HepG2 (cell line): ENCODE measurements around the gene CEMP1. TPM values are rescaled to one million over a fixed set of nuclear protein-coding genes. Genes with fewer than 3 reads are reported as not detected.

ENCODE experiments used
- AGO1 ChIP-seq: fragments of 200-400 bp; formaldehyde crosslinking; IDR thresholded peaks from 2 replicates; pipeline ENCODE4 v1.6.1; 2017; ENCODE audit warnings: mild to moderate bottlenecking, low read depth, low read length, moderate library complexity; ENCODE audit not compliant: poor library complexity, severe bottlenecking
- ATF7 ChIP-seq, 2 experiments: fragments of 450-650 bp in 1 of 2; sonication (generic) in 1 of 2; formaldehyde crosslinking in 1 of 2; IDR thresholded peaks; 2 replicates each; pipeline versions ENCODE4 v1.4.0 to v1.6.1; 2016 to 2020; ENCODE audit warnings: antibody characterized with exemption in 1 of 2, mild to moderate bottlenecking in 1 of 2, missing genetic modification reagents in 1 of 2
- FOSL2 ChIP-seq: sonication (generic); formaldehyde crosslinking; IDR thresholded peaks from 2 replicates; pipeline ENCODE4 v1.4.0; 2020; ENCODE audit warnings: missing genetic modification reagents
- FOXO1 ChIP-seq: sonication (generic); formaldehyde crosslinking; IDR thresholded peaks from 2 replicates; pipeline ENCODE4 v1.4.0; 2020; ENCODE audit warnings: missing genetic modification reagents
- HCFC1 ChIP-seq: fragments of 150-350 bp; IDR thresholded peaks from 2 replicates; pipeline ENCODE4 v1.6.1; 2014; ENCODE audit warnings: low read depth, low read length
- MED13 ChIP-seq: sonication (generic); formaldehyde crosslinking; IDR thresholded peaks from 2 replicates; pipeline ENCODE4 v1.5.0; 2020; ENCODE audit warnings: missing genetic modification reagents
- MIER3 ChIP-seq: IDR thresholded peaks from 2 replicates; pipeline ENCODE4 v1.6.1; 2016; ENCODE audit warnings: missing compliant biosample characterization, borderline replicate concordance
- NKX3-1 ChIP-seq: sonication (generic); formaldehyde crosslinking; IDR thresholded peaks from 2 replicates; pipeline ENCODE4 v1.5.0; 2020; ENCODE audit warnings: missing genetic modification reagents
- REPIN1 ChIP-seq: sonication (generic); formaldehyde crosslinking; IDR thresholded peaks from 2 replicates; pipeline ENCODE4 v1.8.0; 2022; ENCODE audit warnings: missing genetic modification reagents, low read depth, mild to moderate bottlenecking, borderline replicate concordance
- RXRB ChIP-seq: IDR thresholded peaks from 2 replicates; pipeline ENCODE4 v1.6.1; 2016; ENCODE audit warnings: borderline replicate concordance, missing genetic modification reagents, missing compliant biosample characterization
- SOX13 ChIP-seq, 3 experiments: fragments of 450-650 bp in 1 of 3; sonication (generic) in 1 of 3; formaldehyde crosslinking in 1 of 3; IDR thresholded peaks in 2 of 3; conservative IDR thresholded peaks in 1 of 3; 2 replicates each; pipeline versions ENCODE4 v1.5.0 to v1.6.1; 2016 to 2020; ENCODE audit warnings: antibody characterized with exemption in 1 of 3, mild to moderate bottlenecking in 1 of 3, missing compliant biosample characterization in 1 of 3, missing genetic modification reagents in 1 of 3, moderate library complexity in 1 of 3
- SYNCRIP ChIP-seq: fragments of 200-400 bp; formaldehyde crosslinking; IDR thresholded peaks from 2 replicates; pipeline ENCODE4 v1.6.1; 2018; ENCODE audit warnings: mild to moderate bottlenecking, low read depth, low read length; ENCODE audit not compliant: insufficient read depth
- THRA ChIP-seq: sonication (generic); formaldehyde crosslinking; IDR thresholded peaks from 2 replicates; pipeline ENCODE4 v1.4.0; 2020; ENCODE audit warnings: missing genetic modification reagents, borderline replicate concordance
- TMF1 ChIP-seq: sonication (generic); formaldehyde crosslinking; IDR thresholded peaks from 2 replicates; pipeline ENCODE4 v1.8.1; 2022; ENCODE audit warnings: low read depth, missing genetic modification reagents
- ZFP1 ChIP-seq: IDR thresholded peaks from 2 replicates; pipeline ENCODE4 v1.6.1; 2016
- ZKSCAN8 ChIP-seq: IDR thresholded peaks from 2 replicates; pipeline ENCODE4 v1.6.1; 2016; ENCODE audit warnings: borderline replicate concordance, missing genetic modification reagents, missing compliant biosample characterization
- ZNF230 ChIP-seq: sonication (generic); formaldehyde crosslinking; IDR thresholded peaks from 2 replicates; pipeline ENCODE4 v1.4.0; 2020; ENCODE audit warnings: mild to moderate bottlenecking, missing genetic modification reagents
- ZNF333 ChIP-seq: sonication (generic); formaldehyde crosslinking; IDR thresholded peaks from 2 replicates; pipeline ENCODE4 v1.4.0; 2020; ENCODE audit warnings: mild to moderate bottlenecking, missing genetic modification reagents, borderline replicate concordance
- ZNF33B ChIP-seq: sonication (generic); formaldehyde crosslinking; IDR thresholded peaks from 2 replicates; pipeline ENCODE4 v1.5.1; 2020; ENCODE audit warnings: mild to moderate bottlenecking, missing genetic modification reagents
- ZNF639 ChIP-seq: conservative IDR thresholded peaks from 2 replicates; pipeline ENCODE4 v1.6.1; 2018; ENCODE audit warnings: missing genetic modification reagents
- ZNF713 ChIP-seq: sonication (generic); formaldehyde crosslinking; IDR thresholded peaks from 2 replicates; pipeline ENCODE4 v1.4.0; 2020; ENCODE audit warnings: mild to moderate bottlenecking, missing genetic modification reagents
- ZNF746 ChIP-seq: sonication (generic); formaldehyde crosslinking; IDR thresholded peaks from 2 replicates; pipeline ENCODE4 v1.8.0; 2022; ENCODE audit warnings: mild to moderate bottlenecking, missing genetic modification reagents
- ZNF761 ChIP-seq: sonication (generic); formaldehyde crosslinking; conservative IDR thresholded peaks from 2 replicates; pipeline ENCODE4 v1.4.0; 2020; ENCODE audit warnings: mild to moderate bottlenecking, missing genetic modification reagents
- polyA plus RNA-seq, 8 experiments: library from polyadenylated mRNA; depleted of rRNA in 3 of 8; stranded (reverse) in 7 of 8; unstranded in 1 of 8; fragments of >200 nt; fragmentation: Illumina TruSeq in 4 of 8; extraction: Trizol in 4 of 8; gene quantifications; 2 replicates each; pipeline versions ENCODE4 v1.2.1 to v1.2.3, GENCODE V29; 2011 to 2016; ENCODE audit warnings: low read depth in 4 of 8, missing spikeins in 1 of 8, mixed read lengths in 1 of 8; ENCODE audit not compliant: insufficient read depth in 1 of 8
- total RNA-seq, 5 experiments: library from RNA; depleted of rRNA; stranded (reverse); fragments of >200 nt; fragmentation: Illumina TruSeq; extraction: Trizol; gene quantifications; 2 replicates each; pipeline ENCODE4 v1.2.3, GENCODE V29; 2016; ENCODE audit warnings: low read depth in 1 of 5
- TF ChIP-seq, protein P1 (sequence below): sonication (generic); formaldehyde crosslinking; IDR thresholded peaks from 2 replicates; pipeline ENCODE4 v1.9.0; 2022; ENCODE audit warnings: missing genetic modification reagents, mild to moderate bottlenecking, borderline replicate concordance
- TF ChIP-seq, protein P2 (sequence below): sonication (generic); formaldehyde crosslinking; IDR thresholded peaks from 2 replicates; pipeline ENCODE4 v1.5.1; 2020; ENCODE audit warnings: missing genetic modification reagents, mild to moderate bottlenecking, borderline replicate concordance

Gene CEMP1
- total and polyA plus RNA-seq, 2 of the 13 experiments (the other 11 are each of a cell fraction or from before 2014, with no cell fraction given) = not detected

DNA sequence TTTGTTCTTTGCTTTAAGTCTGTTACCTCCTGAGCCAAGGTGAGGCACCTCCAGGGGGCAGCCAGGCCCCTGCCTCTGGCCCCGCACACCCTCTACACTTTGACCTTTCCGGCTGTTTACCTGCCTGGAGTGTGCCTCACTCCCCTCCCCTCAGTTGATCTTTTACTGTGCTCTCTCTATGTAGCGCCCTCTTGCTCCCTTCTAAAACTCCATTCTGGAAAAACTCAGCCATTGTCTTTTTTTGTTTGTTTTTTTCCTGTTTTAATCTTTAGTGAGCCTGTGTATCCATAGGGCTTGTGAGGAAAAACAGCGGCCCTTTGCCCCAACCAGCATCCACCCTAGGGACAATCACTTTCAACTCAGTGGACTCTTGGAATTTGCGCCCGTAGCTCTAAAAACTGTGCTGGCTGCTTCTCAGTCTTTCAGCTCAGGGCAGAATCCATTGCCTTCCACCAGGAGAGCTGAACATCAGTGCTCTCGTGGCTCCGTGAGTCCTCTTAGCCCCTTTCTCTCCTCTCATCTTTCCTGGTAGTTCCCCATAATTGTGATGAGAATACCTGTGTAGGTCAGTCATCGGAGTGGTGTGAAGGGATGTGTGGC is 6.8 kb downstream of the CEMP1 start (continued):
- TF ChIP-seq, protein P1, sequence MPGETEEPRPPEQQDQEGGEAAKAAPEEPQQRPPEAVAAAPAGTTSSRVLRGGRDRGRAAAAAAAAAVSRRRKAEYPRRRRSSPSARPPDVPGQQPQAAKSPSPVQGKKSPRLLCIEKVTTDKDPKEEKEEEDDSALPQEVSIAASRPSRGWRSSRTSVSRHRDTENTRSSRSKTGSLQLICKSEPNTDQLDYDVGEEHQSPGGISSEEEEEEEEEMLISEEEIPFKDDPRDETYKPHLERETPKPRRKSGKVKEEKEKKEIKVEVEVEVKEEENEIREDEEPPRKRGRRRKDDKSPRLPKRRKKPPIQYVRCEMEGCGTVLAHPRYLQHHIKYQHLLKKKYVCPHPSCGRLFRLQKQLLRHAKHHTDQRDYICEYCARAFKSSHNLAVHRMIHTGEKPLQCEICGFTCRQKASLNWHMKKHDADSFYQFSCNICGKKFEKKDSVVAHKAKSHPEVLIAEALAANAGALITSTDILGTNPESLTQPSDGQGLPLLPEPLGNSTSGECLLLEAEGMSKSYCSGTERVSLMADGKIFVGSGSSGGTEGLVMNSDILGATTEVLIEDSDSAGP (CRISPR knock-in tag) = peak; percentile 65; the same call in 1 of the 2 replicates
- TF ChIP-seq HCFC1 (no peak), ZNF333 (CRISPR knock-in tag) (no peak), ATF7 (IDR thresholded peaks at IDR 0.05) (no peak), ATF7 (CRISPR knock-in tag; IDR thresholded peaks at IDR 0.05) (no peak), ZNF713 (CRISPR knock-in tag) (no peak), ZFP1 (CRISPR knock-in tag) (no peak), REPIN1 (peak; percentile 58; the same call in 1 of the 2 replicates), THRA (peak; percentile 99), MED13 (CRISPR knock-in tag) (no peak; the same call in 1 of the 2 replicates), ZNF33B (CRISPR knock-in tag) (0 out of 2 replicates have a peak, but pooled peaks have one; percentile 37), FOSL2 (CRISPR knock-in tag) (peak; percentile 45), TMF1 (CRISPR knock-in tag) (no peak), ZNF761 (CRISPR knock-in tag) (0 out of 2 replicates have a peak, but pooled peaks have one; percentile 25), AGO1 (no peak), SOX13 (IDR thresholded peaks at IDR 0.05) (peak; percentile 93), SOX13 (CRISPR knock-in tag; conservative IDR thresholded peaks at IDR 0.05 in 1 of 2, IDR thresholded peaks at IDR 0.05 in 1 of 2) (peak in 1 of 2 experiments; percentile 98; a peak in 2 of 4 replicates), ZNF639 (CRISPR knock-in tag) (peak; percentile 38; the same call in 1 of the 2 replicates), ZNF230 (CRISPR knock-in tag) (no peak), ZKSCAN8 (CRISPR knock-in tag) (peak; percentile 82; the same call in 1 of the 2 replicates), ZNF746 (CRISPR knock-in tag) (peak; percentile 85; the same call in 1 of the 2 replicates), RXRB (CRISPR knock-in tag) (peak; percentile 95), SYNCRIP (no peak), FOXO1 (CRISPR knock-in tag) (peak; percentile 99), NKX3-1 (CRISPR knock-in tag) (no peak), MIER3 (peak; percentile 59; the same call in 1 of the 2 replicates)
- TF ChIP-seq, protein P2, sequence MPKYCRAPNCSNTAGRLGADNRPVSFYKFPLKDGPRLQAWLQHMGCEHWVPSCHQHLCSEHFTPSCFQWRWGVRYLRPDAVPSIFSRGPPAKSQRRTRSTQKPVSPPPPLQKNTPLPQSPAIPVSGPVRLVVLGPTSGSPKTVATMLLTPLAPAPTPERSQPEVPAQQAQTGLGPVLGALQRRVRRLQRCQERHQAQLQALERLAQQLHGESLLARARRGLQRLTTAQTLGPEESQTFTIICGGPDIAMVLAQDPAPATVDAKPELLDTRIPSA (CRISPR knock-in tag) = peak; percentile 58; the same call in 1 of the 2 replicates
